ENCODE data around the gene NUAK1.

- TF ChIP-seq, protein P1, sequence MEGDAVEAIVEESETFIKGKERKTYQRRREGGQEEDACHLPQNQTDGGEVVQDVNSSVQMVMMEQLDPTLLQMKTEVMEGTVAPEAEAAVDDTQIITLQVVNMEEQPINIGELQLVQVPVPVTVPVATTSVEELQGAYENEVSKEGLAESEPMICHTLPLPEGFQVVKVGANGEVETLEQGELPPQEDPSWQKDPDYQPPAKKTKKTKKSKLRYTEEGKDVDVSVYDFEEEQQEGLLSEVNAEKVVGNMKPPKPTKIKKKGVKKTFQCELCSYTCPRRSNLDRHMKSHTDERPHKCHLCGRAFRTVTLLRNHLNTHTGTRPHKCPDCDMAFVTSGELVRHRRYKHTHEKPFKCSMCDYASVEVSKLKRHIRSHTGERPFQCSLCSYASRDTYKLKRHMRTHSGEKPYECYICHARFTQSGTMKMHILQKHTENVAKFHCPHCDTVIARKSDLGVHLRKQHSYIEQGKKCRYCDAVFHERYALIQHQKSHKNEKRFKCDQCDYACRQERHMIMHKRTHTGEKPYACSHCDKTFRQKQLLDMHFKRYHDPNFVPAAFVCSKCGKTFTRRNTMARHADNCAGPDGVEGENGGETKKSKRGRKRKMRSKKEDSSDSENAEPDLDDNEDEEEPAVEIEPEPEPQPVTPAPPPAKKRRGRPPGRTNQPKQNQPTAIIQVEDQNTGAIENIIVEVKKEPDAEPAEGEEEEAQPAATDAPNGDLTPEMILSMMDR (IDR thresholded peaks at IDR 0.05; ENCODE audit: low read depth, low read length, poor library complexity, severe bottlenecking) = no peak
- TF ChIP-seq EZH2phosphoT487 (IDR thresholded peaks at IDR 0.05; ENCODE audit: borderline replicate concordance, low read length) = no peak
Observed at GRCh38 chr12:106138357-106138632, 459 bp downstream of the NUAK1 start.

Measured in DOHH2 (cell line).